HFF-Myc (cell line): ENCODE data around the gene CCL17.

ENCODE experiments used
- DNase-seq: peaks from one replicate; pipeline ENCODE4 v3.0.0-alpha.2; 2011; ENCODE audit warnings: low read depth; ENCODE audit errors: extremely low read depth
- H3K4me3 ChIP-seq: replicated peaks from 2 replicates; pipeline ENCODE4 v1.5.1; 2011; ENCODE audit warnings: low read depth, mild to moderate bottlenecking, control low read depth, low read length
- CTCF ChIP-seq: IDR thresholded peaks from 2 replicates; pipeline ENCODE4 v1.5.1; 2012; ENCODE audit warnings: mild to moderate bottlenecking, low read depth, low read length, control low read depth; ENCODE audit errors: missing control alignments

Gene CCL17

GRCh38 chr16:57403965-57404817 lies at the start of gene CCL17:
Gene CCL17, plus strand, starts transcription at chr16:57404767. Its CDS starts 9,166 bp downstream, at chr16:57413933.
- no peak within 1 kb of the TSS for H3K4me3 ChIP-seq
- TF ChIP-seq CTCF, result no peak
- DNase-seq, result no peak

- no peak for DNase-seq
- H3K4me3 ChIP-seq, result no peak overlapping the region
- TF ChIP-seq CTCF, result no peak
Measured at GRCh38 chr16:57355898-57356414, 48.6 kb upstream of the CCL17 start.

GRCh38 chr16:57356547-57356946 lies 48.0 kb upstream of the CCL17 start:
- H3K4me3 ChIP-seq, result no peak overlapping the region
- TF ChIP-seq CTCF, result no peak
- no peak for DNase-seq

GRCh38 chr16:57357330-57358085 lies 47.1 kb upstream of the CCL17 start:
- H3K4me3 ChIP-seq, result no peak overlapping the region
- no peak for TF ChIP-seq CTCF
- DNase-seq, result no peak

GRCh38 chr16:57358086-57358420 lies 46.5 kb upstream of the CCL17 start:
- no peak overlapping the region for H3K4me3 ChIP-seq
- no peak for DNase-seq
- TF ChIP-seq CTCF, result no peak

GRCh38 chr16:57358527-57359095 lies 46.0 kb upstream of the CCL17 start, which contains the start of gene CCL22:
Gene CCL22, plus strand, starts transcription at chr16:57358783. Its CDS starts 34 bp downstream, at chr16:57358817.
- no peak for DNase-seq
- TF ChIP-seq CTCF, result no peak
- H3K4me3 ChIP-seq, result no peak within 1 kb of the TSS
